Caki2 (cell line): ENCODE data around the gene TPPP2. TPM values are rescaled to one million over a fixed set of nuclear protein-coding genes. Genes with fewer than 3 reads are reported as not detected.

Experiments
- DNase-seq: peaks from one replicate; pipeline ENCODE4 v3.0.0-alpha.2; 2015; ENCODE audit warnings: low read depth
- in situ Hi-C: cut with HindIII; loops from 2 replicates; pipeline ENCODE4 v1.10.0; 2016; ENCODE audit warnings: low sequenced_read_pairs, low pct_unique_long_range_greater_than_20kb, mixed read lengths
- total RNA-seq: library from RNA; depleted of rRNA; stranded (reverse); fragments of >200 nt; shearing (Covaris generic); gene quantifications from 2 replicates; pipeline ENCODE4 v1.2.3, GENCODE V29; 2014; ENCODE audit warnings: low replicate concordance

Gene TPPP2
- total RNA-seq, 1 experiment from 2014 or later = not detected

DNA sequence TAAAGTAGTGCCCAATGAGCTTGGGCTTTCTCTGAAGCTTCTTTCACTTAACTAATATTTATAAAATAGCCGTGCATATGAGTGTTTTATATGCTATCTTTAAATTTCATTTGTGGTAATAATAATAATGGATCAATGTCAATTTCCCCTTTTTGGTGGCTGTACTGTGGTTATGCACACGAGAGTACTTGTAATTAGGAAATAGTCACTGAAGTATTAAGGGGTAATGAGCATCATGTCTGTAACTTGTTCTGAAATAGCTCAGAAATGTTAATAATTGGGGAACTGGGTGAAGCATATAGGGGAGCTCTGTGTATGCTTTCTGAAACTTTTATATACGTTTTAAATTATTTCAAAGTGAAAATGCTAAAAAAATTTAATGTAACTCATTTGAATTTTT lies 20.6 kb downstream of the TPPP2 start:
- in situ Hi-C loops = no loop called here
- no peak for DNase-seq

DNA sequence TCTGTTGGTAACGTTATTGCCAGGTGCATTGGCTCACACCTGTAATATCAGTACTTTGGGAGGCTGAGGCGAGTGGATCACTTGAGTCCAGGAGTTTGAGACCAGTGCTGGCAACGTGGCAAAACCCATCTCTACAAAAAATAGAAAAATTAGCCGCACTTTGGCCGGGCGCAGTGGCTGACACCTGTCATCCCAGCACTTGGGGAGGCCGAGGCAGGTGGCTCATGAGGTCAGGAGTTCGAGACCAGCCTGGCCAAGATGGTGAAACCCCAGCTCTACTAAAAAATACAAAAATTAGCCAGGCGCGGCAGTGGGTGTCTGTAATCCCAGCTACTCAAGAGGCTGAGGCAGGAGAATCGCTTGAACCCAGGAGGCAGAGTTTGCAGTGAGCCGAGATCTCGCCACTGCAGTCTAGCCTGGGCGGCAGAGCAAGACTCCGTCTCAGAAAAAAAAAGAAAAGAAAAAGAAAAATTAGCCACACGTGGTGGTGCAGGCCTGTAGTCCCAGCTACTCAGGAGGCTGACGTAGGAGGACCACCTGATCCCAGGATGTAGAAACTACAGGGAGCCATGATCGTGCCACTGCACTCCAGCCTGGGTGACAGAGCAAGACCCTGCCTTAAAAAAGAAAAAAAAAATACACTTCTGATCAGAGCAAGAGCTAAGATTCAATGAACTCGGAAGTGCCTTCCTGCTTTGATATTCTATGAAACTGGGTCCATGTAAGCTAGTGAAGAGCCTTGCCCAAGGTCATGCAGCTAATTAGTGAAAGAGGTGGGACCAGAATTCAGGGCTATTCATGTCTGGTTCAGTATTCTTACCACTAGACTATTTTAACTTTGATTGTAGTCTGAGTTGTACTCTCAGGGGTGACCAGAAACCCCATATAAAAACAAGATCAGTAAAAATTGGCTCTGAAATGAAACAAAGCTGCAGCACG lies 23.4 kb downstream of the TPPP2 start:
- DNase-seq = no peak
- in situ Hi-C loops = no loop called here

DNA sequence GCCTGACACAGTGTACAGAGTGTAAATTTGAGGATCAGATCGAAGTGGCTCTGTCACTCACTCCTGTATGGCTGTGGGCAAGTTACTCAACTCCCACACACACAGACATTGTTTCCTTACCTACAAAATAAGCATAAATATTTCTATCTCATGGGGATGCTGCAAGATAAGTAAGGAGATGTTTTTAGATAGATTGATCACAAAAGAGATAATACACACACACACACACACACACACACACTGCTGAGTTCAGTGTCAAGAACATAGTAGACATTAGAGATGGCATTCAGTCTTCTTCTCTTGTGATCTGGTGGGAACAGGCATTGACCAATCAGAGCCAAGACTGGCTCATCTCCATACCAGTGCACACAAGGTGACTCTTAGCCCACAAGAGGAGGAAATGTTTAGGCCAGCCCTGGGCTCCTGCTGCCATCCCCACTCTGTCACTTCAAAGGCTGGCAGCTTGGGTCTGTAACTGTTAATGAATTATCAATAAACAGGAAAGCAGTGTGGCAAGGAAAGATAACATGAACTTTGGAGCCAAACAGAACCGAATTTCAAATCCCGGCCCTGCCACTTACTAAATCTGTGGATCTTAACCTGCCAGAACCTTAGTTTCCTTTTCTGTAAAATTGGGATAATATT lies 24.2 kb downstream of the TPPP2 start:
- in situ Hi-C loops = no loop called here
- peak; percentile 19 for DNase-seq

DNA sequence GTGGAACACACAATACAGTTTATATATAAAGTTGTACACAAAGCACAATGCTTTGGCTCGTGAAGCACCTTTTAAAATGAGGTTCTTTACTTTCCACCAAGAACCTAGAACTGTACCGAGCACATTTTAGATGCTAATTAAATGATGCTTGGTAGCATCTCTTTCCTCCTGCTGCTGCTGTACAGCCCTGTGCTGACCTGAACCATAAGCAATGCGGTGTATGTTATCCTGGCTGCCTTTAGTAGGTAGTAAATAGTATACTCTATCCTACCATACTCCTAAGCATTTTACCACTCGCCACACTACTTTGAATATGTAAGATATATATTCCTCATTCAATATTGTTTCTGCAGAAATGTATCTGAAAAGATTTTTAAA lies 24.7 kb downstream of the TPPP2 start:
- DNase-seq = no peak
- in situ Hi-C loops = no loop called here

DNA sequence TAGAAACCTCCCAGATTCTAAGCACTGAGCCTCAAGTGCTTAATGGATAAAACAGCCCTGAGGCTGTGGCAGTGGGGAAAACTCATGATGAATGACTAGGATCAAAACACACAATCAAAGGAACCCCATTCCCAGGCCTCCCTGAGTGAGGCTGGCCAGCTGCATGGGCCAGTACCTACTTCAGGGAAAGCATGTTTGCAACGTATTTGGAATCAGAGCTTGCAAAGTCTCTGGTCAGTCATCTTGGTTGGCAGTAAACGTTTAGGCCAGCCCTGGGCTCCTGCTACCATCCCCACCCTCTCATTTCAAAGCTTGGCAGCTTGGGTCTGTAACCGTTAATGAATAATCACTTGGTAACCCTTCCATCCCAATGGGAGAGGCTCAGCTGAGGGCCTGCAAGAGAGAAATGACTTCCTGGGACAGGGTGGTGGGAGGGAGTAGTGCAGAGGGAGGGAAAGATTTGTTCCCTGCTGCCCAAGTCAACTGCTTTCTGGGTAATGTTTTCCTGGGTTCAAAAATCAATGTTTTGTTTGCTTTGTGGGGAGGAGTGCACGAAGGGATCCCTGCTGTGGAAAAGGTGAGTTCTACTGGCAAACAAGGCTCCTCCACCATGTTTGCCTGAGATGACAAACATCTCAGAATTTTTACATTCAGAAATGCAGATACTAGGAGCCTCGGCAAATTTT lies 25.6 kb downstream of the TPPP2 start:
- no peak for DNase-seq
- in situ Hi-C loops = no loop called here

DNA sequence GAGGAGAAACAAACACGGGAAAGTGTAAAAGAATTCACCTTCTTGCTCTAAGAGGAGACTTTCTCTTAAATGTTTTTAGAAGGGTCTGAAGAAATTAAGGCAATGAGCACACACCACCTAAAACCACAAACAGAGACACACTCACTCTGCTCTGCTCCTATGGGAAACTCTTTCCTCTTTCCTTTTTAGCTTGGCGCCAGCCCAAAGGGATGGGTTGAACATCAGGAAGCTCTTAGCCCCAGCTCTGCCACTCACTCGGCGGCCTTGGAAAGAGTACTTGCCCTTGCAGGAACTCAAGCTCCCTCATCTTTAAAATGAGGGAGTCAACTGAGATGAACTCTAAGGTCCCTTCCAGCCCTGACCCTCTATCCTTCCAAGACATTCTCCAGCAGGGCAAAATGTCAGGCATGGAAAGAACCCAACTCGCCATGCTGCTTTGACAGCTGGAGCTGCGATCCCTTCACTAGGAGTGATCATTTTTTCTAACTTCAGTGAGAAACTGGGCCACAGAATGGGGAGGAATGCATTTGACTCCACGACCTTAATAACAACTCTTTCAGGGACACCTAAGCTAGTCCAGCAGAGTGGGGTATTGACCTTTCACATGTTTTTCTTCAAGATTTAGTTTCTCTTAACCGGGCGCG lies 26.6 kb downstream of the TPPP2 start:
- in situ Hi-C loops = no loop called here

DNA sequence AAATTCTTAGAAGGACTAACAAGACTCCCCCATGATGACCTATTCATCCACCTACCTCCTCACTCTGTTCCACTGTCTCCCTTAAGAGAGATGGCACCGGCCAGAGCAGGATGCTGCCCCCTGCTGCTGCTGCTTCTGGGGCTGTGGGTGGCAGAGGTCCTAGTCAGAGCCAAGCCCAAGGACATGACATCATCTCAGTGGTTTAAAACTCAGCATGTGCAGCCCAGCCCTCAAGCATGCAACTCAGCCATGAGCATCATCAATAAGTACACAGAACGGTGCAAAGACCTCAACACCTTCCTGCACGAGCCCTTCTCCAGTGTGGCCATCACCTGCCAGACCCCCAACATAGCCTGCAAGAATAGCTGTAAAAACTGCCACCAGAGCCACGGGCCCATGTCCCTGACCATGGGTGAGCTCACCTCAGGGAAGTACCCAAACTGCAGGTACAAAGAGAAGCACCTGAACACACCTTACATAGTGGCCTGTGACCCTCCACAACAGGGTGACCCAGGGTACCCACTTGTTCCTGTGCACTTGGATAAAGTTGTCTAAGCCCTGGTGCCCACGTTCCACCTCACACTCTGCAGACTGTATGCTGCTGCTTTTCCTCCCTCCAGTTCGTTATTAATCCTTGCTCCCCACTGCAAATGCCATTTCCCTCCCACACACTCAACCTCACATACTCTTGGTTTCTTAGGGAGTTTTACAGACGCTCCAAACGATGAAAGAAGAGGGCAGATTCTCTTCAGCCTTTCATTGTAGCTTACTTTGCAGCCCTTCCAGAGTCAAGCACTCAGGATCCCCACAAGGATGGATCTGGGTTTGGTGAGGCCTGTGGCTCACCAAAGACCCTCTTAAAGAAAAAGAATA lies 28.0 kb downstream of the TPPP2 start, which contains the start of gene RNASE8:
Gene RNASE8, plus strand, starts transcription at position 20 of the 873 bp plus-strand sequence. Its CDS starts 71 bp downstream, at position 91.
- in situ Hi-C loops = no loop called here
- no peak for DNase-seq

More for the DNA sequence above, 26.6 kb downstream of the TPPP2 start:
- DNase-seq = no peak

DNA sequence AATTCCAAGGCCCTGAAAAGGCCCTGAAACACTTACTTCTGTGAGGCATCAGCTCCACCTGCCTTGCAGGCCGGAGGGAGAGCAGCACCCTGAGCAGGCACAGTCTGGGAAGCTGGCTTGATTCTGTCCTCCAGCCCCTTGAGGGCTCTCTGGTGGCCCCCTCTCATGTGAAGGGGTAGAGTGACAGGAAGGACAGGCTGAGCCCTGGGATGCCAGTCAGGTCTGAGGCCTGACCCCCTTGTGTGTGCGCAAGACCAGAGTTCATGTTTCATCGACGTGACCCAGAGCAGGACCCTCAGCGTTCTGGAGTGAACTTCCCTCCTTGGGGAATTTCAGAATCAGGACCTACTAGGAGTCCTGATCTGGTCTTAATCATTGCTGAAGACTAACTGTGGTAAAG lies 28.9 kb downstream of the TPPP2 start:
- in situ Hi-C loops = no loop called here
- DNase-seq = no peak

DNA sequence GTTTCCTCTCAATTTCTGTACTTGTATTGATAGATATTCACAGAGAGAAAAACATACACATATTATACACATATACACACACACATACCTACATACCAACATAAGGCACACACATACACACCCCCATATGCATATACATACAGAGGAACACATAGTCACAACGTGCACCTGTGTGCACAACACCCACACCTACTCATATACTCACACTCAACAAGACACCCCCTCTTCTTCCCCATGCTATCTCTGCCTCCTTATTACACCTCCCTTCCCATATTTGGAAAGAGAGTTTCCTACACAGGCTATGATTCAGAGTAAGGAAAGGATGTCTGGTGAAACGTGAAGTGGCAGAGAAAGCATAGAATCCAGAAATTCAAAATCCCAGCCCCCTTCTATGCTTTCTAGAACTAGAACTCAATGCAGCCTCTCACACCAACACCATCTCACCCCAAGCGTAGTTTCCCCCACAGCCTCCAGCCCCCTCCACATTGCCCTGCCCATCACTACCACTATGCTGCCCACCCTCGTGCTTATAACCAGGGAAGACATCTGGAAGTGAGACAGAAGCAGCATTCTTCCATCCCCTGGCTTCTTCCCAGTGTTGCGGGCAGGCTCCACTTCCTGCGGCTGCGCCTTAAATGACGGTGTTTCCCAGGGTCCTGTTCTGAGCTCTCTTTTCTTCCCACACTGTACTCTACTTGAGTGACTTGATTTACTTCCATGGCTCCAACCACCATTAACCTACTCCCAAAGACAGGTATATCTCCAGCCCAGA lies 30.0 kb downstream of the TPPP2 start:
- no peak for DNase-seq
- in situ Hi-C loops = no loop called here

DNA sequence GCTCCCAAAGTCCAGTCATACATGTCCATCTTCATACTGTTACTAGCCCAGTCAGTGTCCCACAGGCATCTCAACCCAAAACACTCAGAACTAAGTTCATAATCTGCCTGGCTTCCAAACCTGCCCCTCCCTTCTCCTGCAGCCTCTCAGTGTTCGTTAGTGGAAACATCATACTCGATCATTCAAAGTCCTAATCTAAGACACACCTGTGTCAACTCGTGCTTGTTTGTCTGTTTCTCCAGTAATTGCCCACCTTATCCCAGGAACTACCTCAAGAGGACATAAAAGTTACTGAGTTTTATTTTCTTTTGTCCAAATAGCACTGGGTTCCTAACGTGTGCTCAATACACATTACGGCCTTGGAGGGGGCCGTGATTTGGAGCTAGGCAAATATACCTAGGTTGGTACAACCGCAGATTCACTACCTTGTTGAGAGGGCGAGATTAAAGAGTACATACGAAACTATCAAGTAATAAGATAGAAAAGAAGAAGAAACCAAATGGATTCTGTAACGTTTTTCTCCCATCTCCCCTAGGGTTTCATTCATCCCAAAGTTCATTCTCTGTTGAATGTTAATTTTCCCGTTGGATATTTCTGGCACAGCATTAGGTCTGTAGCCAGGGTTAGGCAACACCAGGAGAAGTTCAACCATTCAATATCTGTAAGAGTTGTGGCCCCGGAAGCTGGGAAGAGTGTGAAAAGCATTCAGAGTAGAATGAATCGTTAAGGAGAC lies 30.8 kb downstream of the TPPP2 start:
- no peak for DNase-seq
- in situ Hi-C loops = no loop called here

DNA sequence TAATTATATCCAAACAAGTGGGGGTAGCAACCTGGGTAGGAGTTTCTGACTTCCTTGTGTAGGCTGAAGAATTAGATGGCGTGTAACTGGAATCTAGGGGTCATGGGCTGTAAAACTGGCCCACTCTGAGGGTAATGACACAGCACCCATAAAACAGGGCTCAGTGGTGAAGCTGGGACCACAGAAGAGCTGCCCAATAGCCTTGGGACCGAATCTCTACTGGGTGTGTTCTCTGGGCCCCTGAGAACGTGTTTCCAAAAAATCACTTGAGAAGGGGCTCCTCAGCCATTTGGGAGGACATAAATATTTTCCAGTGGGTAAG lies 31.3 kb downstream of the TPPP2 start:
- DNase-seq = no peak
- in situ Hi-C loops = no loop called here

DNA sequence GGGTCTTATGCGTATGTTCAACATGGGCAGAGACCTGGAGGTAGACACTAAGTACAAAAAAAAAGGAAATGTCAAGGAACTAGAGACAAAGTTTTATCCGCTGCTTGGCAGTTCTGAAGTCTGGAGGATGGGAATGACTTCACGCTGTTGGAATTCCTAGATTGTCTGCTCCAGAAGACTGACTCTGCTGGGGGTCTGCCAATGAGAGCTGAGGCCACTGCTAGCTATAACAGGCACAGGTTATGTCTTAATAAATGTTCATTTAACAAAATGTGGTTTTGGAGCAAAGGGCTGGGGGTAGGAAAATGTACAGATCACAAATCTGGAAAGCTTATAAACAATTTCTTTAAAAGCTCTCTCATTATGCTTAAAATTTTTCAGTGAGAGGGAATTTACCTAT lies 33.5 kb downstream of the TPPP2 start:
- no peak for DNase-seq
- in situ Hi-C loops = no loop called here

DNA sequence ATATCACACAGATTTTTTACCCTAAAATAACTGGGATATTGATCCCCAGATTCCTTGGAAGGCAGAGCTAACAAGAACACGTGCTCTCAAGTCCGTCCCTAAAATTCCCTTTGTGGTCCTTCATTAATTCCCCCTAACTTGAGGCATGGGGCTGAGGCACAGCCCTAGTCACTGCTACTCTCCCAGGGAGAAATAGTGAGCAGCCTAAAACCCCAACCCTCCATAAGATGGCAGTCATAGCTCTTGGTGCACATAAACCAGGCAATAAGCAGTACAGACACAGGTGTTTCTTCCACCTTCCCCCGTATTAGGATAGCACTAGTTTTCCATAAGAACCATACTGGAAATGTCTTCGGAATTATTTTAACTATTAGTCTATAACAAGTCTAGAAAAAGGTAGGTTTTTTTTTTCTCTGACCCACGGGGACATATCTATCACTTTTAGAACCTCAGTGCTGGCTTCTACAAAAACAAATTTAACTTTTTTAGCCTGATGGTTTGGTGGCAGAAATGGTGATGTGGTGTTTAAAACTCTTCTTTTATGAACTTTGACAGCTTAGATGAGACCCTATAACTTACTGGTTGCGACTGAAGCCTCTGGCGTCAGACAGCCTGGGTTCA lies 37.0 kb downstream of the TPPP2 start:
- in situ Hi-C loops = no loop called here
- DNase-seq = no peak

DNA sequence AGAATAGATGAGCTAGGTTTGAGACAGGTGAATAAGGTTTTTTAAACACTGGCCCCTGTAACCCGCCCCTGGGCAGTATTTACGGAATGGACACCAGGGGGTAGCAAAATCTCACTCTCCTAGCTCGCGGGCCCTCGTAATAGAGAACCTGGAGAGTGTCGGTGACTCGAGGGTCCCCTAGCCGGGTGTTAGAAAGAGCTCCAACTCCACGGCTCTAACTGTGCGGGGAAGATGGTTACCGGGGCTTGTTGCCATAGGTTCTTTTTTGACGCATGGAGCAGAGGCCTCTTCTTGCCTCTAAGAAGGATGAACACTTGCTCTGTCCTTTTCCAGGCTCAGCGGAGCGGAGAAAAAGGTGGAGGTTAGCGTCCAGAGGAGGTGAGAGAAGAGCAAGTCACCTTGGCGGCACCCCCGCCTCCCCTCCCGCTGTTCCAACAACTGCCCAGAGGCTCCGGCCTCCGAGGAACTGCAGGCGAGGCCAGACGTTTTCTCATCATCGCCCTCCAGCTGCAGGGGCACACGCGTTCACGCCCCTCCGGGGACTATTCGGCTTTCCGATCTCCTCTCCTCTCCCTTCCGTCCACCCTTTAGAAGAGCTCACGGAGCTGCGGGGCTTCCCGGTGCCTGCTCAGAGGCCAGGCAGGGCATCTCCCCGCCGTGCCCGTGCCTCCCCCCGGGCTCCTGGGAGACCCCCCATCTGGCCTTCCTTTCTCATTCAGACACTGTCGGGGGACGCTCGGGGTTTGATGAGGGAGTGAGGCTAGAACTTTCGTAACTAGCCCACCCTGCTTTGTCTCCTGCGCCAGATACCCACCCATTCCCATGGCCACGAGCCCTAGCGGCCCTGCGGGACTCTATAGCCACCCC lies 38.7 kb downstream of the TPPP2 start:
- in situ Hi-C loops = no loop called here
- DNase-seq = no peak

DNA sequence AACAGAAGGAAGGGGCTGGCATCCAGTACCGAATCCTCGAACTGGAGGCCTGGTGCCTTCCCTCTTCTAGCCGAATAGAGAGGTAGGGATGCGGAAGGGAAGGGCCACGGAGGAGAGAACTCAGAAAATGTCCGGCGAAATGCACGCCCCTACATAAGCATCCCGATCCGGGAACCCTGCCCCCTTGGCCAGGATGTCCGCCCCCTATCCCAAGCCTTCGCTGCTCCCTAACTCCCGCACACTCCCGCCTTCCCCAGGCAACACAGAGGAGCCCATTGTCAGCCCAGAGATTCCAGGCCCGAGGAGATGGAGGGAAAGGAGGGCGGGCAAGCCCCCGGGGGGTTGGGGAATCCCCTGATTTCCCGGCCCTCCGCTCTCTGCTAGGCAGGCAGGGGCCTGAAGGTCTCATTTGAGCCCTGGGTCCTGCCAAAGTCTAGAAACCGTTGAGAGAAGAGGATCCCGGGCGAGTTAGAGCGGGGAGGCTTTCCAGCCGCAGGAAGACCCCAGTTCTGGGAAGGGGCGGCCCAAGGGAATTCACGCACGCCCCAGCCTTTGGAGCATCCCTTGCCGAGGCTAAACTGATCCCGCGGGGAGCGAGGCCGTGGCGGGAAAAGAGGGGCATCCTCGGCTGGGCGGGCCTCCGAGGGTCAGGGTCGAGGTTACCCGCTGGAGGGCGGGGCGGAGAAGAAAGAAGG lies 39.5 kb downstream of the TPPP2 start:
- in situ Hi-C loops = no loop called here
- DNase-seq = no peak
